ENCODE results near the gene FRY.
A peak's percentile ranks its signal among the peaks of the same experiment; 100 is the strongest.

Gene FRY

GRCh38 chr13:32159137-32159869 is 127.7 kb downstream of the FRY start:
- TF ChIP-seq ZNF8 (CRISPR knock-in tag; IDR thresholded peaks at IDR 0.05) (no peak), TOX (CRISPR knock-in tag; IDR thresholded peaks at IDR 0.05; ENCODE audit: borderline replicate concordance) (no peak), ESRRG (CRISPR knock-in tag; IDR thresholded peaks at IDR 0.05) (no peak), ZNF70 (CRISPR knock-in tag; IDR thresholded peaks at IDR 0.05) (no peak), CSDC2 (CRISPR knock-in tag; IDR thresholded peaks at IDR 0.05) (no peak), GLIS3 (CRISPR knock-in tag; IDR thresholded peaks at IDR 0.05) (no peak), ZC3H10 (CRISPR knock-in tag; IDR thresholded peaks at IDR 0.05) (no peak), TSHZ2 (CRISPR knock-in tag; IDR thresholded peaks at IDR 0.05) (peak; percentile 18; the same call in 1 of the 2 replicates), ZFP30 (CRISPR knock-in tag; IDR thresholded peaks at IDR 0.05) (no peak), TCF4 (CRISPR knock-in tag; IDR thresholded peaks at IDR 0.05; ENCODE audit: borderline replicate concordance) (peak; percentile 55; the same call in 1 of the 2 replicates), SNAI2 (CRISPR knock-in tag; IDR thresholded peaks at IDR 0.05) (no peak), ZNF565 (CRISPR knock-in tag; conservative IDR thresholded peaks at IDR 0.05; ENCODE audit: low read depth) (no peak), PPARA (CRISPR knock-in tag; IDR thresholded peaks at IDR 0.05; ENCODE audit: borderline replicate concordance) (no peak)
- ATAC-seq, result no peak

GRCh38 chr13:32162395-32163005 is 130.9 kb downstream of the FRY start:
- no peak for ATAC-seq
- TF ChIP-seq GLIS3 (CRISPR knock-in tag; IDR thresholded peaks at IDR 0.05) (no peak), SNAI2 (CRISPR knock-in tag; IDR thresholded peaks at IDR 0.05) (no peak), ZNF565 (CRISPR knock-in tag; conservative IDR thresholded peaks at IDR 0.05; ENCODE audit: low read depth) (no peak), OSR1 (CRISPR knock-in tag; IDR thresholded peaks at IDR 0.05) (no peak), CSRNP3 (CRISPR knock-in tag; IDR thresholded peaks at IDR 0.05) (no peak), PATZ1 (CRISPR knock-in tag; IDR thresholded peaks at IDR 0.05; ENCODE audit: borderline replicate concordance) (no peak)

- TF ChIP-seq ARNTL (CRISPR knock-in tag; IDR thresholded peaks at IDR 0.05; ENCODE audit: borderline replicate concordance, low read depth) (no peak), ZNF565 (CRISPR knock-in tag; conservative IDR thresholded peaks at IDR 0.05; ENCODE audit: low read depth) (no peak), ESRRG (CRISPR knock-in tag; IDR thresholded peaks at IDR 0.05) (no peak), ZC3H10 (CRISPR knock-in tag; IDR thresholded peaks at IDR 0.05) (no peak), PATZ1 (CRISPR knock-in tag; IDR thresholded peaks at IDR 0.05; ENCODE audit: borderline replicate concordance) (no peak)
- ATAC-seq, result peak; percentile 99
Observed at GRCh38 chr13:32164622-32165268, 133.2 kb downstream of the FRY start.

- no peak for ATAC-seq
- TF ChIP-seq ZFP3 (CRISPR knock-in tag; IDR thresholded peaks at IDR 0.05) (no peak), GLIS3 (CRISPR knock-in tag; IDR thresholded peaks at IDR 0.05) (no peak), POU6F1 (CRISPR knock-in tag; IDR thresholded peaks at IDR 0.05; ENCODE audit: borderline replicate concordance, low read depth) (no peak), CSRNP3 (CRISPR knock-in tag; IDR thresholded peaks at IDR 0.05) (no peak), TSHZ2 (CRISPR knock-in tag; IDR thresholded peaks at IDR 0.05) (no peak)
Observed at GRCh38 chr13:32165796-32166195, 134.2 kb downstream of the FRY start.

All from SK-N-SH treated with all-trans-retinoic acid at 6 μM for 48 hours (cell line).